GM12891 (cell line): ENCODE measurements around the gene MED12L.

Experiments
- PAX5 ChIP-seq: IDR thresholded peaks from 2 replicates; pipeline ENCODE4 v1.6.1; 2011; ENCODE audit warnings: low read length, moderate library complexity, mild to moderate bottlenecking; ENCODE audit not compliant: insufficient read depth, severe bottlenecking
- POLR2A ChIP-seq: IDR thresholded peaks from 2 replicates; pipeline ENCODE4 v1.6.1; 2011; ENCODE audit warnings: low read depth, low read length, control low read depth
- POLR2AphosphoS5 ChIP-seq: IDR thresholded peaks from 2 replicates; pipeline ENCODE4 v1.6.1; 2011; ENCODE audit warnings: low read depth, low read length, control low read depth
- SPI1 ChIP-seq: IDR thresholded peaks from 2 replicates; pipeline ENCODE4 v1.6.1; 2011; ENCODE audit warnings: low read depth, low read length, control low read depth
- TAF1 ChIP-seq: IDR thresholded peaks from 2 replicates; pipeline ENCODE4 v1.6.1; 2011; ENCODE audit warnings: low read depth, low read length, control low read depth

DNA sequence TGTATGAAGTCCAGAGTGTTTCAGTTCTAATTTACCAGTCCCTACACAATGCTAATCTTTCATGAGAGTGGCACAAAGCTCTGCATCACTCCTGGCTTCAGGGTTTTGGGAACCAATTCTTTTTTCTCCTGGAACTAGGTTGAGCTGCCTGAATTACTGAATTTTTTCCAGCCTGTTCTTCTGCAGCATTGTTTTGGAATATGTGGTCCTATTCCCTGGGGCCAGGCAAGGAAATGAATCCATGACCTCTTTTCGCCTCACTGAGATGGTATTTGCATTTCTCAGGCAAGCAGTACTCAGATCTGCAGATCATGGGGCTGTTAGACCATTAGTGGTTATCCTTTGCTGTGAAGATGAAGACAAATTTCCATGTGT, 143.2 kb downstream of the MED12L start:
- TF ChIP-seq POLR2AphosphoS5 = no peak
- no peak for TF ChIP-seq SPI1
- TF ChIP-seq POLR2A = no peak
- no peak for TF ChIP-seq TAF1
- no peak for TF ChIP-seq PAX5
